ENCODE results near the gene TUT7.

The TUT7 gene

GRCh38 chr9:86349271-86349670 lies 4.9 kb downstream of the TUT7 start:
- no peak overlapping the region for H3K4me3 ChIP-seq (ENCODE audit: control insufficient read depth, low read depth, low read length)
- TF ChIP-seq, protein P1, sequence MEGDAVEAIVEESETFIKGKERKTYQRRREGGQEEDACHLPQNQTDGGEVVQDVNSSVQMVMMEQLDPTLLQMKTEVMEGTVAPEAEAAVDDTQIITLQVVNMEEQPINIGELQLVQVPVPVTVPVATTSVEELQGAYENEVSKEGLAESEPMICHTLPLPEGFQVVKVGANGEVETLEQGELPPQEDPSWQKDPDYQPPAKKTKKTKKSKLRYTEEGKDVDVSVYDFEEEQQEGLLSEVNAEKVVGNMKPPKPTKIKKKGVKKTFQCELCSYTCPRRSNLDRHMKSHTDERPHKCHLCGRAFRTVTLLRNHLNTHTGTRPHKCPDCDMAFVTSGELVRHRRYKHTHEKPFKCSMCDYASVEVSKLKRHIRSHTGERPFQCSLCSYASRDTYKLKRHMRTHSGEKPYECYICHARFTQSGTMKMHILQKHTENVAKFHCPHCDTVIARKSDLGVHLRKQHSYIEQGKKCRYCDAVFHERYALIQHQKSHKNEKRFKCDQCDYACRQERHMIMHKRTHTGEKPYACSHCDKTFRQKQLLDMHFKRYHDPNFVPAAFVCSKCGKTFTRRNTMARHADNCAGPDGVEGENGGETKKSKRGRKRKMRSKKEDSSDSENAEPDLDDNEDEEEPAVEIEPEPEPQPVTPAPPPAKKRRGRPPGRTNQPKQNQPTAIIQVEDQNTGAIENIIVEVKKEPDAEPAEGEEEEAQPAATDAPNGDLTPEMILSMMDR (IDR thresholded peaks at IDR 0.05; ENCODE audit: control insufficient read depth, insufficient read depth, low read depth, low read length, missing control alignments): no peak
- DNase-seq (ENCODE audit: low read depth): no peak

- no peak for DNase-seq (ENCODE audit: low read depth)
- no peak overlapping the region for H3K4me3 ChIP-seq (ENCODE audit: control insufficient read depth, low read depth, low read length)
- TF ChIP-seq, protein P1 (IDR thresholded peaks at IDR 0.05; ENCODE audit: control insufficient read depth, insufficient read depth, low read depth, low read length, missing control alignments): no peak
These were observed 6.2 kb downstream of the TUT7 start for GRCh38 chr9:86347991-86348390.

GRCh38 chr9:86344818-86345217 lies 9.4 kb downstream of the TUT7 start:
- H3K4me3 ChIP-seq (ENCODE audit: control insufficient read depth, low read depth, low read length): no peak overlapping the region
- TF ChIP-seq, protein P1 (IDR thresholded peaks at IDR 0.05; ENCODE audit: control insufficient read depth, insufficient read depth, low read depth, low read length, missing control alignments): no peak
- DNase-seq (ENCODE audit: low read depth): no peak

DNA sequence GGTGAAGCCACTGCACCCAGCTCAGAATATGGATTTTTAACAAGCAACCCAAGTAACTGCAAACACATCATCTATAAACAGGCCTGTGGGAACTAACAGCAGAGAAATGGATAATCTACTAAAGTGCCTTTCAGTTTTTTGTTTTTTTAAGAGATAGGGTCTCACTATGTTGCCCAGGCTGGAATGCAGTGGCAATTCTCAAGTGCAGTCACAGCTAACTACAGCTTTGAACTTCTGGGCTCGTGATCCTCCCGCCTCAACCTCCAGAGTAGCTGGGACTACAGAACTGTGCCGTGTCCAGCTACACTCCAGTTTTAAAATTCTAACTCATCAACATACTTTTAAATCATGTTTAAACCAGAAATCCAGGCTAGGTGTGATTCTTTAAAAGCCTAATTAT lies 11.9 kb downstream of the TUT7 start:
- no peak overlapping the region for H3K4me3 ChIP-seq (ENCODE audit: control insufficient read depth, low read depth, low read length)
- no peak for DNase-seq (ENCODE audit: low read depth)
- TF ChIP-seq, protein P1 (IDR thresholded peaks at IDR 0.05; ENCODE audit: control insufficient read depth, insufficient read depth, low read depth, low read length, missing control alignments): no peak

- no peak for DNase-seq (ENCODE audit: low read depth)
- no peak overlapping the region for H3K4me3 ChIP-seq (ENCODE audit: control insufficient read depth, low read depth, low read length)
- TF ChIP-seq, protein P1 (IDR thresholded peaks at IDR 0.05; ENCODE audit: control insufficient read depth, insufficient read depth, low read depth, low read length, missing control alignments): no peak
These were observed 13.2 kb downstream of the TUT7 start for GRCh38 chr9:86341007-86341491.

DNA sequence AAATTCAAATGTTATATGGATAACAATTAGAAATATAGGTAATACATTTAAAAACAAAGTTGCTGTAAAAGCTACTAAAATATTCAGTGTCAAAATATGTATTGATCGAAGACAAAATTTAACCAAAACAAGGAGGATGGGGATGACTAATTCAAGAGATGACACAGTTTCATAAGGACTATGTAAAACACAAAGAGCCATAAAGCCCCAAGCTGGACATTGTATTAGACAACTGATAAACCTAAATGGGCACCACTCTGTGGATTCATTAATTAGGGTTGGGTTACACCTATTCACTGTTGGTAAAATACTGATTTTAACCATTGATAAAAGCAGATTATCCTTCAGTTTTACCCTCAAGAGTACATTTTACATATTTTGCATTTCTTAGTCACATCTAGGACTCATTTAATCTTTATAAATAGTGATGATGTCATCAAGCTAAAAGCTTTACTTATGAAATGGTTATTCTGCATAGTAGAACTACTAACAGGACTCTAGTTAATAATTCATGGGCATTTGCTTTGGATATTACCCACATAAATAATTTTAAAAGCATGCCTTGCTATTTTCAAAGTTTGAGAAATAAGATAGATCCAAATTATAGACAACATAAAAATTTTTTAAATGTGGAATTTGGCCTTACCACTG lies 13.7 kb downstream of the TUT7 start:
- H3K4me3 ChIP-seq (ENCODE audit: control insufficient read depth, low read depth, low read length): no peak overlapping the region
- TF ChIP-seq, protein P1 (IDR thresholded peaks at IDR 0.05; ENCODE audit: control insufficient read depth, insufficient read depth, low read depth, low read length, missing control alignments): no peak
- no peak for DNase-seq (ENCODE audit: low read depth)
